Germinal center (tissue), 1 donor: ENCODE results near the gene PTOV1.

ENCODE experiments used
- DNase-seq: peaks from one replicate; pipeline ENCODE4 v3.0.0; 2012; ENCODE audit warnings: mixed read lengths, low spot score

PTOV1 gene

DNA sequence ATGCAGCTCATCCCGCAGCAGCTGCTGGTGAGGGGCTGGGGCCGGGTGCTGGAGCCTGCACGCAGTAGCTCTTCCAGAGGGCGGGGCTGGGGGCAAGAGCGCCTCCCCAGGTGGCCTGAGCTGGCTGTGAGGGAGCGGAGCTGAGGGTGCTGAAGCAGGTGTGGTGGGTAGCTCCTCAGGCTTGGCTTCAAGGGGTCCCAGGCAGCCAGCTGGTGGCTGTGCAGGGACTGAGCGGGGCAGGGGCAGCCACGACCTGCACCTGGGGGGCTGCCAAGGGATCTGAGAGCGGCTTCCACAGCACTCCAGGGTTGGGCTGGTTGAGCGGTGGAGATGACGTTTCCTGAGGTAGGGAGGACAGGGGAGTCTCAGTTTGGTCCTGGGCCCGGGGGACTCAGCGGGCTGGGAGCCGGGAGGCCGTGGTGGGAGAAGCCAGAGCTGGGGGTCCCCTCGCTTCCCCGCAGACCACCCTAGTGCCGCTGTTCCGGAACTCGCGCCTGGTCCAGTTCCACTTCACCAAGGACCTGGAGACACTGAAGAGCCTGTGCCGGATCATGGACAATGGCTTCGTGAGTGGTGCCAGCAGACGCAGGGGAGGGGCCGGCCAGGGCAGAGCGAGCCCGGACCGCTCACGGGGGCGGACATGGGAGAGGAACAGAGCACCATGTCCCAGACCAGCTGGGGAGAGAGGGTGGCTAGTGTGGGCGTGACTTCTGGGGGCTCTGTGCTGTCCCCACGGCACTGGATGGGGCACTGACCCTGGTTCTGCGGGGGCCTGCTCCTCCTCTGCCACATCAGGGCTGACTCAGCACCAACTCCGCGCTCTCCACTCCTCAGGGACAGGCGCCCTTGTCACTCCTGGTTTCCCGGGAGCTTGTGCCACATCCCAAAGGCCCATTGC is 7.4 kb downstream of the PTOV1 start:
- no peak for DNase-seq

DNA sequence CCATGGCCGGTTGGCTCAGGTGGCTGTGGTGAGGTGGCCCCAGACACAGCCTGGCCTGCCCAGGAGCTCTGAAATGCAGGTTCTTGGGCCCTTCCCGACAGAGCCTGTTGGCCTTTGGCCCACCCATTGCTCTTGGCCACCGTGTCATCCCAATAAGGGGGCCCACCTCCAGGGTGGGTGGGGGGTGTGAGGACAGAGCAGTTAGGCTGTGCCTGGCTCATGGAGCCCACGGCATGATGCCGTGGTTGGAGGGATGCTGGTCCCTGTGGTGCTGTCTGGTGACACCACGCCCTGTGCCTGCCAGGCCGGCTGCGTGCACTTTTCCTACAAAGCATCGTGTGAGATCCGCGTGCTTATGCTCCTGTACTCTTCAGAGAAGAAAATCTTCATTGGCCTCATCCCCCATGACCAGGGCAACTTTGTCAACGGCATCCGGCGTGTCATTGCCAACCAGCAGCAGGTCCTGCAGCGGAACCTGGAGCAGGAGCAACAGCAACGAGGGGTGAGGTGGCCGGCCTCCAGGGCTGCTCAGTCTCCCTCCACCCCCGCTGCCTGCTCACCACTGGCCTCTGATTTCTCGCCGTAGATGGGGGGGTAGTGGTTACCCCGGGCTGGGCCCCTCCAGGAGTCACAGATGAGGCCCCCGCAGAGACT is 8.8 kb downstream of the PTOV1 start:
- DNase-seq: no peak

DNA sequence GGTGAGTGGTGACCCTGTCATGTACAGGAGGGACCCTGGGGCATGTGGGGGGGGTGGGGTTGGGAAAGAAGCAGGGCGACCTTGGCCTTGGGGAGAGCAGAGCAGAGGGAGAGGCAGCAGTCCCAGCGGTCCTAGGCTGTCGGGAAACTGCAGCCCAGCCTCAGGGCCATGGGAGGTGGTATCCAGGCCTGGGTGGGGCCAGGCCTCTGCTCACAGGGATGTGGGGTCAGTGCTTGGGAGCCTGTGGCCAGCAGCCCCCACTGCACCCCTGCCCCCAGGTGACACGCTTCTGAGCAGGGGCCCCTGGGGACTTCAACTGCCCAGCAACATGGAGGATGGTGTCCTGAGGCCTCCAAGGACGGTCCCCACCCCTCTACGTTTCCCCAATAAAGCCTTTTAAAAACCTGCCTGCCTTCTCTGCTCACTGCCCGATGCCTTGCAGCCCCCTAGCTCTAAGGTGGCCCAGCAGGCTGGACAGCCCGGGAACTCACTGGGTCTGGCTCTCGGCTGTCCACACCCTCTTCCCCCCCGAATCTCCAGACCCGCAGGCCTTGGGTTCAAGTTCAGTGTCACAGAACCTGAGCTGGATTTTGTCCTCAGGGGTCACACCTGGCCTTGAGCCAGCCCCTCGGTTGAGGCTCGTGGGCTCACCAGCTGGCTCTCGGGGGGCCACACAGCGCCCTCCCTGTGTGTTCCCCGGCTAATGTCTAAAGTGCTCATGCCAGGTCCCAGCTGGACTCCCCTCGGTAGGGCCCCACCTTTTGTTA is 9.6 kb downstream of the PTOV1 start:
- no peak for DNase-seq

DNA sequence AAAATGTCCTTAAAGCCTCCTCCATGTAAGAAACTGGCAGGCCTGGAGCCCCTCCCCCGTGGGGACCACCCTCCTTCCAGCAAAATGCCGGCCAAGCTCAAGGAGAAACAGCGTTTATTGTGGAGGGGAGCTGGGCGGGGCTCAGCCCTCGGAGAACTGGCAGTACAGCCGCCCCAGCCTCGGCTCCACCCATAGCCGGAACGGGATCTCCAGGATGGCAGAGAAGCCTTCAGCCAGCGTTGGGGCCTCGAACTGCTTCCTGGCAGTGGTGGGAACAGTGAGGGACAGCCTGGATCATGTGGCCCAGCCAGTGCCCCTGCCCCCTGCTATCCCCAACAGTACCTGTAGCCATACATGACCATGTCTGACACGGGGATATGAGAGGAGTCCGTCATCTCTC is 10.1 kb downstream of the PTOV1 start:
- DNase-seq: no peak

DNA sequence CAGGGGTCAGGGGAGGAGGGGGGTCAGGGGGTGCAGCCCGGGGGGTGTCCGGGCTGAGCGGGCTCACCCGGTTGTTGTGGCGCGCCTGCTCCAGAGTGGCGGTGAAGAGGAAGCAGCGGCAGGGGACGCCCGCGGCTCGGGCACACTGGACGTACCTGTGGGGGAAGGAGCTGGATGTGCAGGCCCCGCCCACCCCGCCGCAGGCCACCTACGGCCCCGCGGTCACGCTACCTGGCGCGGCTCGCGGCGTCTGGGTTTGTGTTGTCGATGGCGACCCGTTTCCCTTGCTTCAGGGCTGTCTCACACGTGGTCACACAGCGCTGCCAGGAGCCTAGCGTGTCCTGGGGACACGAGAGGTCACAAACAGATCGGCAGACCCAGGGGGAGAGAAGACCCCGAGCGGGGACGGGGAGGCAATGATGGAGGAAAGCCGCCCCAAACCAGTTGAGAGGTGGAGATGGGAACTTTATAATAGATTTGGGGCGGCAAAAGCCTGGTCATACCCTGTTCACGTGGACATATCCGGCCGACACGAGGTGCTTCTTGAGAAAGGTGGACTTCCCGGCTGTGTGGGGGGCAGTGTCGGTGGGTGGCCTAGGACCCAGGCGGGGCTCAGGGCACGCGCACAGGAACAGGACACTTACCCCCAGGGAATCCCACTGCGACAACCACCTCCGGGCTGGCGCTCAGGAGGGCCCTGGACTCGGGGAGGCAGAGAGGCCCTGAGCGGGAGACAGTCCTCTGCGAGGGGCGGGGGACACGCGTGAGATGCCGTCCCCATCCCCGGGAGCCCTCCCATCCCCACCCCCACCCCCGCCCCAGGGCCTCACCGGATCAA is 10.8 kb downstream of the PTOV1 start:
- DNase-seq: no peak

DNA sequence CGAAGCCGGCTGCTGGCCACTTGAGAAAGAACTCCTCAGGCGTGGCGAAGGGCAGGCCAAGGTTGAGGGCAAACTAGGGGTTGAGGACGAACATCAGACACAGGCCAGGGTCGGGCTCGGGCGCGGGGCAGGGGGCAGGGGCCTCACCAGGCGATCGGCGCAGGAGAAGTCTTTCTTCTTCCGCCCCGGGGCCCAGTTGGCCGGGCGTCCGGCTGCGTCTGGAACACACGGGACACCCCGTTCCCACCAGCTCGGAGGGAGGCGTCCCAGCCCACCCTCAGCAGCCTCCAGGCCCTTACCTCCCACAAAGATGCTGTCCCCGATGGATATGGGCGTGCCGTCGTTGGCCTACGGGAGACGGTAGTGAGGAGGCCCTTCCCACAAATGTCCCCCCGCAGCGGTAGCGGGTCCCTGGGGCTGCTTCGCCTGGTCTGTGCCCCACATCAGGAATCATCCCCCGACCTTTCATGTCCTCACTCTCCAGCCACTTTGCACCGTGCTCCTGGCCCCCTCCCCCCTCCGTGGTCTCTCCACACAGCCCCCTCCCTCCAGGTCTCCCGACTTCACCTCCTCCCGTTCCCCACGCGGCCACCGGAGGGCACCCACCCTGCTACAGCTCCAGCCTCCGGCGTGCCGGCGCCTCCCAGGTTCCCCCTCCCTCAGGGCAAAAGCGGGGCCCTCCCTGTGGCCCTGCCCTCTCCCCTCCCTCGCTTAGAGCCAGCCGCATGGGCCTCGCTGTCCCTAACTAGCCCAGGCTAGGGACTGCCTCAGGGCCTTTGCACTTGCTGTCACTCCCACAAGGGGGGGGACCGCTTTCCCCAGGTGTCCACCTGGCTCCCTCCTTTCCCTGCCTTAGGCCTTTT is 11.7 kb downstream of the PTOV1 start:
- DNase-seq: no peak

DNA sequence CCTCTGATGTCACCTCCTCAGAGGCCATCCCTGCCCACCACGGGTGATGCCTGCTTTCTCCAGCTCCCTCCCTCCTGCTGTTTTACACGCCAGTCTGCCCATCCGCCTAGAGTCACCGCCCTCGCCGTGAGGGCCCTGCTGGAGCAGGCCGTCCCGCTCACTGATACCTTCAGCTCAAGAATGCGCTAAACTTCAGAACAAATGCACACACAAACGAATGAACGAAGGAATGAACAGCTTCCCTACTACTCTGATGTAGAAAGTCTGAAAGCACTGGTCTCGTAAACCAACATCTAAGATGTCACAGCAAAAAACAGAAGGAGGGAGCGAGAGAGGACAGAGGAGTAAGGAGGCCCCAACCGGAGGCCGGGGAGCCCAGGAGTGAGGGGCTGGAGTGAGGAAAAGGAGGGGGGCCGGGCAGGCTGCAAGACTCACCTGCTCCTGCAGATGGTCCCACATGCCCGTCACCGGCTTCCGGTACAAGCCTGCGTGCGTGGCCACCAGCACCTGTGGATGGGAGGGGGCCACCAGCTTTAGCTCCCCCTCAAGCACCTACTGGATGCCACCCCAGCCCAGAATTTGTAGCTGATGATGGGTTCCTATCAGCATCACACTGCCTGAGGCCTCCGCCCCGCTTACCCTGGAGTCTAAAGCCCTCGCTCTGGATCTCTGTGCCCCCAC is 12.4 kb downstream of the PTOV1 start:
- no peak for DNase-seq

DNA sequence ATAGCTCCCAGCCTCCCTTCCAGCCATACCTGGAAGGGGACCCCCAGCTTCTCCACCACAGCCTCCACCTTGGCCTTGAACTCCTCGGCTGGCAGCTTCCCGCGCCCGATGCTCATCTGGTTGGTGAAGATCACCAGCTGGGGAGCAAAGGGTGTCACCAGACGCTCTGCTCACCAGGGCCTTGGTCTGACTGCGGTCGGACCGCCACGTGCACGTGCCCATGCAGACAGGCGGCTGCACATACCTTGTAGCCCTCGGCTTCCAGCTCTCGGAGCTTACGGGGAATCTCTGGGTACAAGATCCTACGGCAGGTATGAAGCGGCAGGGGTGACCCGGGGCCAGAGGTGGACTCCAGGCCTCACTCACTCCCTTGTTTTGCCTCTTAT is 13.0 kb downstream of the PTOV1 start:
- DNase-seq: no peak

DNA sequence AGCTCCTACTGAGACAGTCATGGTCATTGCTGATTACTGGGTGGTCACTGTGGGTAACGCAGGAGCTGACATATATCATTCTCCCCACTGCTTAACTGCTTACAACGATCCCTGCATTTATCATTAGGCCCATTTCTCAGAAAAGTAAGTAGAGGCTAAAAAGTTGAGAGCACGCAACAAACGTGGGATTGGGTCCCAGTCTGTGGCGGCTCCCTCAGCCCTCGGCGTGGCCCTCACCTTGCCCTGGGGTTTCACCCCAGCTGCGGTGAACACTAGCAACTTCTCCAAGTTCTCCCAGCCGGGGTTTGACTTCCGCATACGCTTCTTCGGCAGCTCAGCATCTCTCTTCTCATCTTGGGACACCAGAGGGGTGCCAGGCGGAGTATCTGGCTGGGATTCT is 13.9 kb downstream of the PTOV1 start:
- no peak for DNase-seq

DNA sequence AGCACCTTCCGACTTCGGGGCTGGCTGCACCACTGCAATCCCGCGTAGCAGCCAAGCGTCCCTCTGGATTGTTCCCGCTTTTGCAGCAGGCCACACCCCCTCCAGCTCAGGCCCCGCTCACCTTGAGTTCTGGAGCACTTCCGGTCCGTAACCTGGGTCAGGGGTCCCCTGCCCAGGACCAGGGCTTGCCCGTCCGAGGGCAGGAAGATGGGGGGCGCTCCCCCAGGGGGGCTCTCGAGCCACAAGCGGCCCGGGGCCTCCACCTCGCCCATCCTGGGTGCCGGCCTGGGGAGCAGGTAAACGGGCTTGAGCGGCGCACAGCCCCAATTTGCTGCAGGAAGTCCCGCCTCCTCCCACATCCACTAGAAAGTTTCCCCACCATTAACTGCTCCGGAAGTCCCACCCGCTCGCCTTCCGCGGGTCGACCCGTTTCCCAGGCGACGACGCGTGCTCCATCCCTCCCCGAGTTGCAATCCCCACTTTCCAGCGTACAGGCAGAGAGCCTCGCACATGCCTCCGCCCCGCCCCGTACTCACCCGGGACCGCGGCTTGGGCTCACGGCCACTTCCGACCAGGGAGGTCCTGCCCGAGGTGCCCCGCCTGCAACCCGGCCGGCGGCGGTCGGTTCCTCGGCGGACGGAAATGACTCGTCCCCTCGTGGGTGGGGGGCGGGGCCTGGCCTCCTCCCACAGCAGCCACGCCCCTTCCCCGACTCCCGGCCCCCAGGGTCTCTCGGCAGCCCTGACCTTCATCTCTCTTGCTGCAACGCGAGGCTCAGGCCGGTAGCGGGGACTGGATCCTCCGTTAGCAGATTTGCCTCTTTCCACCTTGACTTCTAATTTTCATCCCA is 16.2 kb downstream of the PTOV1 start, which contains the start of gene PNKP:
TSS of gene PNKP (minus strand) at position 644 of the 850 bp plus-strand sequence. CDS start at position 272, 372 bp downstream.
- DNase-seq: peak; percentile 92

DNA sequence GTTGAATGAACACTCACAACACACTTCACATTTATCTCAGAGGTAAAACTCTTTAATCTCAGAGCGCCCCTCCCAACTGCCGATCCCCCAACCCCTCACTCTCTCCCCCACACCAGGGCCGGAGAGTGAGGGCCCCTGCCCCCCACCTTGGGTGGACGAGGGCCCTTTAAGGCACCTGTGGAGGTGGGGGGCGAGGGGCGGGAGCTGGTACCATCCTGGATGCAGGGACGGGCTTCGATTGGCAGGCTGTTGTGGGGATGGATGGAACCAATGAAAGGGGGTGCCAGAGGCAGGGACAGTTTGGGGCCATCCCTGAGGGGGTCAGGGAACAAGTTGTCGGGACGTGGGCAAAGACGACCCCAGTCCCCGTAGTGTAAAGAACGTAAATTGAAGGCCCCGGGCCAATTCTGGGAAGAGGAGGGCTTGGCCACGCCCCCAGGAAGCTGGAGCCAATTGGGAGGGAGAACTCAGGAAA is 18.1 kb downstream of the PTOV1 start:
- no peak for DNase-seq

DNA sequence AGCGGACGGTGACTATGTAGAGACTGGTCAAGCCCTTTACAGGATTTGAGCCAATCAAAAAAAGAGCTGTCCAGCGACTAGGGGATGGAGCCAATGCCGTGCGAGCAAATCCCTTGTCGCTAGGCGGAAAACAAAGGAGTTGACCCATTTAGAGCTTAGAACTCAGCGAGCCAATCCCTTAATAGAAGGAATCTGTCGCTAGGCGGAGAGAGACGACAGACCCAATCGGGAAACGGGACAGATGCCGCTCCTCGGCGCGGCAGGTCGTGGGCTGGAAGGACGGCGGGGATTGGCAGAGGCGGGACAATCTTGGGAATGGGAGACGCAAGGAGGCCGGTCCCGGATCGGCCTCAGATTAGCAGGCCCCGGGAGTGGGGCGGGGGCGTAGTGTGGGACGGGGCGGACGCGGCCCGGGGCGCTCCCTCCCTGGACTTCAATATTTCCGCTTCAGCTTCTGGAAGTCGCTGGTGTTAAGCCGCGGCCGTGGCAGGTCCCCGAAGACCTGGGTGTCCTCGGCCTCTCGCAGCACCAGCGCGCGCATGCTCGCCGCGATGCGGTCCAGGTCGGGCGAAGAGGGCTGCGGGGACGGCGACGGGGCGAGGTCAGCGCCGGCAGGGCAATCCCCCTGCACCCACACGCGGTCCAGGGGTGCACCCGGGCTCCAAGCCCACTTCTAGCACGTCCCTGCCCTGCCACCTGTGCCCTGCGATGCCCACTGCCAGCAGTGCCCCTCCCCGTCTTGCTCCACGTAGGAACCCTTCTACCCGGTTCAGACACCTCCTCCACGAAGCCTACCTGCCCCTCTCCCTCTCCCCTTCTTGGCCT is 18.7 kb downstream of the PTOV1 start:
- peak; percentile 95 for DNase-seq

DNA sequence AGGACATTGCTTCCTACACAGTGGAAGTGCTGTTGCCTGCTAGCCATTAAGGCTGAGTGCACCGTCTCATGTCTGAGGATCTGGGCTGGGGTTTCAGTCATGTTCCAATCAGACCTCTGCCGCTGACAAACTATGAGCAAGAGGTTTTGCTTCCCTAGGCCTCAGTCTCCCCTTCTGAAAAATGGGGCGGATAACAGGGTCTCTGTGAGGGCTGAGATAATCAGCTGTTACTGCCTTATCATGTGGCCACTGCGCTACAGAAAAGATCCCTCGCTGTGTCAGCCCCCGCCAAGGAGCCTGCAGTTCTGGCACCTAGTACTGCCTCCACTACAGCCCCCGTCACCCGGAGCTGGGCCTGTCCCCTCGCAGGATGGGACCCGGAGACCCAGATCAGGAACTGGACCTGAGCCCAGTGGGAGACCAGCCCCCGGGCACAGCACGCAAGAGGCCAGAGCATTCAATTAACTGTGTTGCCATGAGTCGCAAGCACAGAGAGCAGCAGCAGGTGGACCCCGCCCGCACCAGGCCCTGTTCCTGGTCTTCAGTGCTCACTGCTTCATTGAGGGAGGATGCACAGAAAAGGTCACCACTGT is 19.4 kb downstream of the PTOV1 start:
- DNase-seq: no peak

DNA sequence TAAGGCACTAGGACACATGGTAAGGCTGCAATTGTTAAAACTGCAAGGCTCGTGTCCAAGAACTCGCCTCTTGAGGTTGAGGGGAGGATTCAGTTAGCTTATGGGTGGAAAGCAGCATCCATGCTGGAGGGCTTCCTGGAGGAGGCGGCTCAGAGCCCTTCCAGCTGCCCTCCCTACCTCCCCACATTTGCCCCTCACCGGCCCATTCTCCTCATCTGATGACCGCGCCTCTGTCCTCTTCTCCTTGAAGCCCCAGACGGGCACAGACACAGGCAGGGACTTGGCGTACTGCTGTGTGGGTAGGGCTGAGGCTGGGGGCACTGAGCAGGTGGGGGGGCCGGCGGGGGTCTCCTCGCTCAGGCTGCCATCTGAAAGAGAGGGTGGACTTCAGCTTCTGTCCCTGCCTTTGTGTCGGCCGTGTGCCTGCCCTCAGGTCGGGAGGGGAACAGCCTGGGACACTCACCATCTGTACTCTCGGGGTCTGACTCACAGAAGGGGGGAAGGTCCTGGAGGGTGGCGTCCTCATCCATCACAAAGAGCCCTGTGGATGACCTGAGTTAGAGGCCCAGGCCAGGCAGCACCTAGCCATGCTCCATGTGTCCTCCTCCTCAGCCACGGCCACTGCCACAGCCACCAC is 20.5 kb downstream of the PTOV1 start:
- DNase-seq: no peak

DNA sequence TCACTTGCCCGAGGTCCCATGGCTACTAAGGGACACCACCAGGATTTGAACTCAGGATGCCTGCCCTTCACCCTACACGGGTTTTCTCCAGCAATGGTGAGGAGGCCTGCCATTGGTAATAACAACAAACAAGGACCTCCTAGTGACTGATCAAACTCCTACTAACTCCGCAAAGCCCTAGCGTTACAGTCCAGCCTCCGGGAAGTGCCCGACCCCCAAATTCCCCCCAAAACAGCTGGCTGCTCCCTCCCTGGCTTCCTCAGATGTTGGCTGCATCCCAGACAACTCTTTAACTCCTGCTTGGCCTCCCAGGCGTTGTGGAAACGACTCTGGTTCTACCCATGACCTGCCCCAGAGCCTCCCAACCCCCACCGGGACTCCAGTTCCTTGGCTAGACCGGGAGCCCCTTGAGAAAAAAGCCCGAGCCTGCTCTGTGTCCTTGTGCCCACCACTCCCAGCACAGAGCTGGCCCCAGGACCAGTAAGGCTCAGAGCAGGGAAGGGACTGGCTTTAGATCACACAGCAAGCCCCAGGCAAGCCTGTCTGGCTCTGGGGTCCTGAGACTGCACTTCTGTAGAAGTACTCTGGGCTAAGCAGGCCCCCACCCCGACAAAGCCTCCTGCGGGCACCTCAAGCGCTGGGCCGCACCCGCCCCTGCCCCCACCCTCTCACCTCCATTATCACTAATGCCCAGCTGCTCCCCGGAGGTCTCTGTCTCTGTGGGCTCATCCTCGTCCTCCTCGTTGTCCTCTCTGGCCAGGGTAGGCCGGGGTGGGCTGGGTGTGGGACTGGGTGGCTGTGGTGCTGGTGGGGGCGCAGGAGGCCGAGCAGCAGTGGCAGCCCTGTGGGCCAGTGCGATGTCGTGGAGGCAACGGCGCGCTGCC is 21.5 kb downstream of the PTOV1 start:
- DNase-seq: no peak

DNA sequence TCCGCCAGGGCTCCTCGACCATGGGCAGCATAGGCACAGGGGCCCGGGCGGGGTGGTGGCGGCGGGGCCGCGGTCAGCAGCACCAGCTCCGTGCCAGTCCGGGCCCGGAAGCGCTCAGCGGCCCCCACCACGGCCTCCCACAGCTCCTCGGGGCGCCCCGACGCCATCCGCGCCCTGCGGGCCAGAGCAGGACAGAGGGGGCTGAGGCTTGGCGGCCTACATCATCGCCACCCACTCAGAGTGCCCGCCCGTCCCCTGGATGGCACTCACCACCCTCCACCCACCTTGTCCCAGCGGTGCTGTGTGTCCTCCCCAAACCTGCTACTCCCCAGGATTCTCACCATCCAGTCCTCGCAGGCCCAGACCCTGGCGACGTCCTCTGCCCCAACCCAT is 22.2 kb downstream of the PTOV1 start:
- no peak for DNase-seq
